ENCODE results near the gene VPS37B.
"Not testable (repeated sequence)": the region's sequence is repeated elsewhere in the genome, so short reads cannot be mapped to it uniquely, and the experiment has no call there.

Gene VPS37B, protein sequence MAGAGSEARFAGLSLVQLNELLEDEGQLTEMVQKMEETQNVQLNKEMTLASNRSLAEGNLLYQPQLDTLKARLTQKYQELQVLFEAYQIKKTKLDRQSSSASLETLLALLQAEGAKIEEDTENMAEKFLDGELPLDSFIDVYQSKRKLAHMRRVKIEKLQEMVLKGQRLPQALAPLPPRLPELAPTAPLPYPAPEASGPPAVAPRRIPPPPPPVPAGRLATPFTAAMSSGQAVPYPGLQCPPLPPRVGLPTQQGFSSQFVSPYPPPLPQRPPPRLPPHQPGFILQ

DNA sequence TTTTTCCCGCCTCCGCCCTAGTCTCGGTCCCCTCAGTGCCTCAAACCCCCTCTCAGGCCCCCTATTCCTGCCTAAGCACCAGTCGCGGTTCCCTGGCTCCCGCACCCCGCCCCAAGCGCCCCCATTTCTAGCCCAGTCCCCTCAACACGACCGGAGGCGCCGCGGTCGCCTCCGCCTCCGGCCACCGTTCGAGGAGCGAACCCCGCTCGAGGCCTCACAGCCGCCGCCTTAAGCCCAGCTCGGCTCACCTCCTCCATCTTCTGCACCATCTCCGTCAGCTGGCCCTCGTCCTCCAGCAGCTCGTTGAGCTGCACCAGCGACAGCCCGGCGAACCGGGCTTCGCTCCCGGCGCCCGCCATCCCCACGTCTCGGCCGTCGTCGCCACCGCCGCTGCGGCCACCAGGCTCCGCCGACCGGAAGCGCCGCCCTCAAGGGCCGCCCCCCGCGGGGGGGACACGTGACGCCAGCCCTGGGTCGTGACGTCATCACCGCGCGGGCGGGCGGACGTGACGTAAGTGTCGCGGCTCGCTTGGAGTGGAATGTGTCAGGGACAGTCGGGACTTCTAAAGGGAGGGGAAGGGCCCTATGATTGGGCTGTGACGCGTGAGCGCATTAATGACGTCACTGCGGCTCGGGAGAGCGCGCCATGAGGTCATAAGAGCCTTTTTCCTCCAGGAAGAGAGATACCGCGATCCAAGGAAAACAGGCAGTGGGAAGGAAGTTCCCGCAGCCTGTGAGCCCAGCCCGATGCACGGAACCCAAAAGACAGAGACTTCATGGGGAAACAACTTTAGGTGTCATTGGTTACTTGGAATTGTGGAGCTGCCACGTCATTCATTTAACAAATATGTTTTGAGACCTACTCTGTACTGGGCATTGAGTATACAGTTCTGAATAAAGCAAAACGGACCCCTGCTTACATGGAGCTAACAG lies at the start of gene VPS37B:
TSS of gene VPS37B (minus strand) at position 421 of the 933 bp plus-strand sequence. CDS start at position 359, 62 bp downstream.
- DNase-seq, result peak in 44 of 51 donors; percentile 27 to 86 (median 62)

DNA sequence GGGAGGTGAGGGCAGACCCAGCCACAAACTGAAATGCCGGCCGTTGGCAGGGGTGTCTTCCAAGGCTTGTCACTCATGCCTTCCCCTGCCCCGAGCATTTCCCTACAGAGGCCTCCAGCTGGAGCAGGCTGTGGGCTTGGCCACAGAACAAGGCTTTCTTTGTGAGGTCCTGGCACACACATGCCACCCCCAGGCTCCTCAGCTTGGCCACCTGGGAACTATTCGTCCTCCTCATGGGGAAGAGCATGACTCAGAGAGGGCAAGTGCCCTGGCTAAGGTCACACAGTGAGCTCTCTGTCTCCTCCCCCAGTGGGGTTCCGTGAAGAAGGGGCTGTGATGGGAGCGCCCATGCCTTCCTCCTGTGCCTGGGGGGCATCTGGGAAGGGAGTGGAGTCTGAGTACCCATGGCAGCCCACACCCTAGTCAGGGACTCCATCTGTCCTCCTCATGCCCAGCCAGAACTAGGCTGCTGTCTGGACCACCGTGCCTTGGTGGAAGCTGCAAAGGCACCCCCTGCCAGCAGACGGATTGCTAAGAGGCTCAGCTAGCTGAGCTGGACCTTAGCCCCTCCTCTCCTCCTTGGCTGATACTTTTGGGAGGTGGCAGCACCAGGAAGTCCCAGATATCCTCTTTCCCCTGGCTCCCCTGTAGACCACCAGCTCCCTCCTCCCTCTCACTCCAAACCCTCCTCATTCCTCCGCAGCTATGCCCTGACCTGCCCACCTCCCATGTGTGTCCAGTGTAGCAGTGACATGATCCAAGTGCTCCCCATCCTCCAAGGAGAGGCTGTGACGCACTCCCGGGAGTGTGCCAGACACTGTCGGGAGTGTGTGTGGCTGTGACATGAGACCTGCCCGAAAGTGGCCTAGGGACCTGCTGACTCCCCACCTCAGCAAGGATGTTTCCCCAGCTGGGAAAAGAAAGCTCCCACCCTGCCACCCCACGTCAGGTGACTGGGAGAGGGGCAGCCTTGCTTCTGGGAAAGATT lies 49.0 kb upstream of the VPS37B start:
- peak in 45 of 51 donors; percentile 16 to 92 (median 72) for DNase-seq

DNA sequence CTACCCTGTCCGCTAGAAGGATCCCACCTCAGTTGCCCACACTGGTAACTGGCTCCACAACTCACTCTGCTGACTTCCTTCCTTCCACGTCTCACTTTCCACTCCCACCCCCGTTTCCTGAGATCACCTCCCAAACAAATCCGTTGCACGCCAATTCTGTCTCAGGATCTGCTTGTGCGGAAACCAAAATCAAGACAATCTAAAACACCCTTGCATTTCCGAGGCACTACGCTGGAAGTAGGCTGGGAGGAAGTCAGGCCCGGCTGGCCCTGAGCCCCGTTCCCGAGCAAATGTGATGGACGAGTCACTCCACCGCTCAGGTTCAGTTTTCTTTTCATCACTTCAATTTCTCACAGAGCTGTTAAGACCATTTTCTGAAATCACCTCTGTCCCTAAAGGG lies 47.3 kb upstream of the VPS37B start:
- DNase-seq, result peak in 2 of 51 donors; percentile 4 to 6

DNA sequence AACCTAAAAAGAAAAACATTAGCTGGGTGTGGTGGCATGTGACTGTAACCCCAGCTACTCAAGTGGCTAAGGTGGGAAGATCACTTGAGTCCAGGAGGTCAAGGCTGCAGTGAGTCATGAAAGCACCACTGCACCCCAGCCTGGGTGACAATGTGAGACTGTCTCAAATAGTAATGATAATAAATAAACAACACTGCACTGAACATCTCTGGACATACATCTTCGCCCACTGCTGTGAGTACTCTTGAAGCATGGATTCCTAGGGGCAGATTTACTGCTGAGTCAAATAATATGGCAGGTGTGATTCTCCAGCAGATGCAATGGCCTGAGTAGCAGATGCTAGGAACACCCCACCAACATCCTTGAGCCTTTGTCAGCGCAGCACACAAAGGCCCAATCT lies 46.7 kb upstream of the VPS37B start:
- DNase-seq, result no peak

DNA sequence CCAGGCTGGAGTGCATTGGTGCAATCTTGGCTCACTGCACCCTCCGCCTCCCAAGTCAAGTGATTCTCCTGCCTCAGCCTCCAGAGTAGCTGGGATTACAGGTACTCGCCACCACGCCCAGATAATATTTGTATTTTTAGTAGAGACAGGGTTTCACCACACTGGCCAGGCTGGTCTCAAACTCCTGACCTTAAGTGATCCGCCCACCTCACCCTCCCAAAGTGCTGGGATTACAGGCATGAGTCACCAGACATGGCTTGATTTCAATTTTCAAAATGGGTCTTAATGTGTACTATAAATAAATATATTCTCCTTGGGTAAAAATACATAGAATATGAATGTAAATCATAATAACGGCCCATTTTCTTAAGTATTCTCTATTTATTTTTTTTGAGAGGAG lies 45.4 kb upstream of the VPS37B start:
- not testable (repeated sequence) for DNase-seq

DNA sequence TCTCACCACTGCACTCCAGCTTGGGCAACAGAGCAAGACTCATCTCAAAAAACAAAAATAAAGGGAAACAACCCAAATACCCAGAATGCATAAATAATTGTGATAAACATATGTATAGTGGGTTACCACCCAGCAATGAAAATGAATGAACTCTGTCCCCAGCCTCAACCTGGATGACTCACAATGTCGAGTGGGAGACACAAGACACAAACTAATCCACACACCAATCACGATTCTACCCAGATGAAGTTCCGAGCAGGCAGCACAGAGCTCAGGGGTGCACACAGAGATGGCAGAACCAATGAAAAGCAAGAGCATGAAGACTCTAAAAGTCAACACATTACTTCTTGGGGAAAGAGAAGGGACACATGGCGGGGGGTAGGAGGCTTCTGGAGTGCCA lies 43.2 kb upstream of the VPS37B start:
- DNase-seq, result no peak

DNA sequence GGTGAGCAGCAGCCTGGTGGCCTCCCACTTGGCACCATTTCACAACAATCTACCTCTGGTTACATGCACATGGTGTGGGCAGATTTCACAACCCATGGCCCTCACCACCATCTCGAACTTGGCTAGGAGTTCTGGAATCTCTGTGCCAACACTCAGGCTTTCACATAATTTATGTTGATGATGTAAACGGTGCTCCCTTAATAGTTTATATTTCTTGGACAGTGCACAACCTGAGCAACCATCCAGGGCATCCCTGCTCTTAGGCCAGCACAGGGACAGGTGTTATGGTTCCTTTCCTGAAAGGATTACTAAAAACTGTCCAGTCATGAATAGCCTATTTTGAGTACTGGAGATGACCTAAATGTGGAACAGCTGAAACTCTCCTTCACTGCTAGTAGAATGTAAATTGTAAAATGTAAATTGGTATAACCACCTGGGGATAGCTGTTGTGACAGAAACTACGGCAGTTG lies 41.7 kb upstream of the VPS37B start:
- no peak for DNase-seq

DNA sequence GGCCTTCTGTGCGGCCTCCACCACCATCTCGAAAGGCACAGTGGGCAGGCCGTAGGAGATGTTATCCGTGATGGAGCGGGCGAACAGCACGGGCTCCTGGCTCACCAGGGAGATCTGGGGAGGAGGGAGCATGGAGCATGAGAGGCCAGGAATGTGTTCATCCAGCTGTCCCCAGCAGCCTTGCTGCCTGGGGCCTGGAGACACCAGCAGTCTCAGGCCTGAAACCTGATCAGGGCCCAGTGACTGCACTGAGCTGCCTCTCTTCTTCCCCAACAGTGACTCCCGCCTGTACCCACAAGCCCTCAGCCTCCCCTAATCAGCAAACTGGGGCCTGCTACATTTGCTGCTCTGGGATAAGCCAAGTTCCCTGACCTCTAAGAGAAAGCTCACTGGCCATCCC lies 39.4 kb upstream of the VPS37B start:
- DNase-seq, result no peak

DNA sequence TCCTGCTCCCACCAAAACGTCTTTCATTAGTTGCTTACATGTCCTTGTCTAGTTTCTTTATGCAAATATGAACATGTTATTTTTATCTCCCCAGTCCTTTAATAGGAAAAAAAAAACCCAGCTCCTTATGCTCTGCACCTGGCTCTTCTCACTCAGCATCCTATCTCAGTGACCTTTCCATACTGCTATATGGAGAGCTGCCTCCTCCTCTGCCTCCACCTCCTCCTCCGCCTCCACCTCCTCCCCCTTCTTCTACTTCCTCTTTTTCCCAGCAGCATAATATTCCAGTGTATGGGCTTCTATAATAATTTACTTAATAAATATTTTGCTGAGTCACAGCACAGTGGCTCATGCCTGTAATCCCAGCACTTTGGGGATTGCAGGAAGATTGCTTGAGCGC lies 38.8 kb upstream of the VPS37B start:
- DNase-seq, result no peak

DNA sequence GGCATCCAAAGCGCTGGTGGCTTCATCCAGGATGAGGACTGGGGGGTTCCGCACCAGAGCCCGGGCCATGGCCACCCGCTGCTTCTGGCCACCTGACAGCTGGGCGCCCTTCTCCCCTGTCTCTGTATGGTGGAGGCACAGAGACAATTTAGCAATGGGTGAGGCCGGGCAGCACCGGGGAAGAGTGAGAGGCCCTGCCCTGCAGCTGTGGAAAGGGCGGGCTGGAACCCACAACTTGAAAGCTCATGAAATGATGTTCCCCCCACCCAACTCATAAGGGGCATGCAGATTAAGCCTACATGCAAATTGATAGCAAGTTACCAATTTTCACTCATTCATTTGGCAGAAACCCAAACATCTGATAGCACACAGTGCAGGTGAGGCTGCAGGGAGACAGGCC lies 36.3 kb upstream of the VPS37B start:
- DNase-seq, result no peak

DNA sequence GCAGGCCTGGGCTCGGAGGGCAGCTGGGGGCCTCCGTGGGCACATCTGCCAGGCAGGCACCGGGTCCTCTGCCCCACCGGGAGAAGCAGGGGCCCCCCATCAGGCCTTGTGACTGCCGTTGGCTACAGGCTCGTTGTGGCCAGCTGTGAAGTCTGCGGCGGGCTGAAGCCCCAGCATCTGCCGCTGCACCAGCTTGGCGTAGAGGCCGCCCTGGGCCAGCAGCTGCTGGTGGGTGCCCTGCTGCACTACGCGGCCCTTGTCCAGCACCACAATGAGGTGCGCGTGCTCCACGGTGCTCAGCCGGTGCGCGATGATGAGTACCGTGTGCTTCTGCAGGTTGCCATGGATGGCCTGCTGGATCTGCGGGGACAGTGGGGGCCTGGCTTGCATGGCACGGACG lies 33.9 kb upstream of the VPS37B start:
- no peak for DNase-seq

DNA sequence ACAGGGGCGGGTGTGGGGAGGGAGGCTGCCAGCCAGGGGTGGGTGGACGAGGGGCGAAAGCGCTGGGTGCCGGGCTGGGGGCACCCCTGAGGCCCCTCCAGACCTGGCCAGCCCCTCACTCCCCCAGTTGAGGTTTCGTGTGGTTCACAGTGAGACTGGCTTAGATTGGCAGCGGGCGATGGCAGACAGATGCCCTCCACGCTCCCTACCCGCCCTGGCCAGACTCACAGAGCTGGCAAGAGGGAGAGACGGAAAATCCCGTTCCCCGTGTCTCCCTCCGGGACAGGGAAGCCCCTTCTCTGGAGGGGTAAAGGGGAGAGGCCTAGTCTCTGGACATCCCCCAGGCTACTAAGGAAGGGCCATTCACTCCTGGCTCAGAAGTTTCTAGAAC lies 33.2 kb upstream of the VPS37B start:
- no peak for DNase-seq

DNA sequence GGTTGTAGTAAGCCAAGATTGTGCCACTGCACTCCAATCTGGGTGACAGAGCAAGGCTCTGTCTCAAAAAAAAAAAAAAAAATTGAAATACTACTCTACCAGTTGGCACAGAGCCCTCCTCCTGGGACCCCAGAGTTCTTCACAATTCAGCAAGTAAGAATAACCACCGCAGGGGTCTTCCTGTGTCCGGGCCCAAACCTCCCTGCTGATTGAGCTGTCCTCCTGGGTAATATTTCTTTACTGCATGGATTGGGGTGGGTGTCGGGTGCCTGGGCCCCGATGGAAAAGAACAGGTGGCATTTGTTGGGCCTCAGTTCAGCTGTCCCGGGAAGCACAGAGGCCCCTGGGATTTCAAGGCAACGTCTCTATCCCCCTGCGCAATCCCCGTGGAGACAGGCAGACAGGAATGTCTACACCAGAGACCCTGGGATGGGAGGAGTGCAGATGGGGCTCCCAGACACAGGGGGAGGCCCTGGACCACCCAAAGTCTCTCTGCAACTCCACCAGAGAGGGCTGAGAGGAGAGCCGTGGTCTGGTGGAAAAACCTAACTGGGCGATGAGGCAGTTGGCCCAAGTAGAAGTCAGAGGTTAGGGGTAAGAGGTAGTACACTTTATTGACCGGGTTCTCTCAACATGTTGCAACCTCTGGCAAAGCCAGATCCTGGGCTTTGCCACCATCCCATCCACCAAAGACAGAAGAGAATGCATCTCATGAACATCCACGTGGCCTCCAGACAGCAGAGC lies 32.7 kb upstream of the VPS37B start:
- DNase-seq, result no peak

DNA sequence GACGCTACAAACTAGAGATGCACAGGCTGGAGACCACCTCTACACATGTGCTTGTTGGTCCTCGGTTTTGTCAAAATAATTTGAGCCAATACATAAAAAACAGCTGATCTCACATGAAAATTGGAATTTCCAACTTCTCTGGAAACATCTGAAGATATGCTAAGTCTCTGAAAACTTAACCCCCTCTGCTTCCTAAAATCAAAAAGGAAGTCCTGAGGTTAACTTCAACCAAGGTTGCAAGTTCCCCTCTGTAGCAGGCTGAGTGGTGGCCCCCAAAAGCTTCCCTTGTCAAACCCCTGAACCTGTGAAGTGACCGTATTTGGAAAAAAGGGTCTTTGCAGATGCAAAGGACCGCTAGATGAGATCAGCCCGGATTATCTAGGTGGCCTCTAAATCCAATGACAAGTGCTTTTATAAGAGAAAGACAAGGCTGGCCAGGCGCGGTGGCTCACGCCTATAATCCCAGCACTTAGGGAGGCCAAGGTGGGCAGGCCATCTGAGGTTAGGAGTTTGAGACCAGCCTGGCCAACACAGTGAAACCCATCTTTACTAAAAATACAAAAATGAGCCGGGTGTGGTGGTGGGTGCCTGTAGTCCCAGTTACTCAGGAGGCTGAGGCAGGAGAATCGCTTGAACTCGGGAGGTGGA lies 32.0 kb upstream of the VPS37B start:
- DNase-seq, result no peak

DNA sequence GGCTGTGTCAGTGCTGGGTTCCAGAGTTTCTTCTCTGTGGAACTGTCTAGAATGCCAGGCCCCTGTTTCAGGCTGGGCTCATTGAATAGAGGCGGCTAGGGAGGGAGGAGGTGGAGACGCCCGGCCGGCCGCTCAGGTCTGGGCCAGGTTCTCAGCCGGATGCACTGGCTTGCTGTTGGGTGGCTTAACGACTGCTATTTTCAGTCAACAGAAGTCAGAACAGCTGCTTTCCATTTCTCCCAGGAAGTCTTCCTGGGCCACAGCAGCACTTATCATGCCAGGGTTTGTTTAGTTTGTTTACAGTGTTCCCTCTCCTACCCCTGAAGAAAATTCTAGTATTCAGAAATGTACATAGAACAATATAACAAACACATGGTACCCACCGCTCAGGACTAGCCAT lies 26.0 kb upstream of the VPS37B start:
- no peak for DNase-seq

DNA sequence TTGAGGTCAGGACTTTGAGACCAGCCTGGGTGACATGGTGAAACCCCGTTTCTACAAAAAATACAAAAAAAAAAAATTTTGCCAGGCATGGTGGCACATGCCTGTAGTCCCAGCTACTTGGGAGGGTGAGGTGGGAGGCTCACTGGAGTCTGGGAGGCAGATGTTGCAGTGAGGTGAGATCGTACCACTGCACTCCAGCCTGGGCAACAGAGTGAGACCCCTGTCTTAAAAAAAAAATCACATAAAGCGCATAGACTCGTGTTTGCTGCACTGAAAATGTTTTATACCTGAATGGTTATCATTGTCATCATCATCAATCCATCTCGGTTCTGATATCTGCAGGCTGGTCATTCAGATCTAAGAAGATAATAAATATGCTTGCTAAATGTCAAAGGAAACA lies 24.8 kb upstream of the VPS37B start:
- DNase-seq, result no peak

DNA sequence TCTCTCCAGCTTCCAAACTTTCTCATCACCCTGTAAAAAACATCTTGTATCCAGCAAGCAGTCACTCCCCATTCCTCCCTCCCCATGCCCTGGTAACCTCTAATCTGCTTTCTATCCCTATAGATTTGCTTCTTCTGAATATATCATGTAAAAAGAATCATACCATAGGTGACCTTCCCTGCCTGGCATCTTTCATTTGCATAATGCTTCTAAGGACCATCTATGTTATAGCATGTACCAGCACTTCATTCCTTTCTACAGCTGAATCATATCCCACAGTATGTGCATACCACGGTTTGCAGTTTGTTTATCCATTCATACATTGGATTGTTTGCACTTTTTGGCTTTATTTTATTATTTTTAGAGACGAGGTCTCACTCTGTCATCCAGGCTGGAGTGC lies 22.9 kb upstream of the VPS37B start:
- no peak for DNase-seq

DNA sequence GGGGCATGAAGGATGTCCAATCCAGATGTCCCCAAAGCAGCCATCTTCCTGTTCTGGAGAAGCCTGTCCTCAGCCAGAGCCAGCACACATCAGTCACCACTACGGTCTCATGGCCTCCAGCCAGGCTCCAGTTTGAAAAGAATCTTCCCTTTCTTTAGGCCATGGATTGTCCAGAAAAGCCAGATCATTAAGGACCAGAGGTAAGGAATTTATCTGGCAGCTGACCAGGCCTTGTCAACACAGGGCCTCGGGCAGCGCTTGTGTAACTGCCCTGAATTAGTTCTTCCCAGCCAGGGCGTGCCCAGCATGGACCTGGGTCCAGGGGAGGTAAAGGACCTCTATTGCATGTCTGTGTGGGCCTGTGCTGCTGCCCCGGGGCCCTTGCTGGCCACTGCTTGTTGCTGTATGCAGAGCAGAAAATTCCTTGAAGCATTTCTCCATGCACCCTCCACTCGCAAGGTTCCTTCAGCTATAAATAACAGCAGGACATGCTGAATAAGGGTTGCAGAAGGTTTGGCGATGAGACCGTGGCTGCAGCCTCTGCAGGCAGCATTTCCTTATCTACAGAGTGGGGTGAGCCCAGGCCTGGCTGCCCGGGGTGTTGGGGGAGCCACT lies 21.7 kb upstream of the VPS37B start:
- peak in 6 of 51 donors; percentile 4 to 17 (median 8) for DNase-seq

DNA sequence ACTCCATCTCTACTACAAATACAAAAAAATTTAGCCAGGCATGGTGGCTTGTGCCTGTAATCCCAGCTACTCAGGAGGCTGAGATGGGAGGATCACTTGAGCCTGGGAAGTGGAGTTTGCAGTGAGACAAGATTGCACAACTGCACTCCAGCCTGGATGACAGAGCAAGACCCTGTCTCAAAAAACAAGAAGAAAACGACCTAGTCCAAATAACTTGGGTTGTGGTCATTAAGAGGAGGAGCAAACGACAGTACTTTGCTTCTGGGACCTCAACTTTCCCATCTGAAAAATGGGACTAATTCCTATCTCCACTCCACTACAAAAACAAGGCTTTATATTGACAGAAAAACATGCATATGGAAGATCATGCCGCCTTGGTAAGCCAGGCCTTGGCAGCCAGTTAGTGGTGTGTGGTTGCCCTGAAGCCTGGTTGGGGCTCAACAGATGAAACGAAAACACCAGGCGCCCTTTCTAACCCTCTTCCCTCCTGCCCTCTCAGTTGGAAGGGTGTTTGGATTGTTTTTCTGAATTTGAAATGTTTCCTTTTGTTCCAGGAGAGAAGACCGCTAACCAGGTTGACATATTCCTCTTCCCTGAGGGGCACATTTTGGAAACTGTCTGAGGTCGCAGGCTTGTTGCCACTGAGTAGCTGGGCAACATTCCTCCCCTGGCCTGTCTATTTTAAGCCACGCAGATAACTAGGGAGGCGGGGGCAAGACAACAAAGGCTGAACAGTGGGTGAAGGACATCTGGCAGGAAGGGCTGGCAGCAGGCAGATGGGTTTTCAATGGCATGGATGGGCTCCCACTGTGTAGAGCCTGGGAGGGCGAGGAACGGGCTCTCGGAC lies 13.7 kb upstream of the VPS37B start:
- DNase-seq, result peak in 31 of 51 donors; percentile 13 to 80 (median 49)

All from hypothalamus (tissue), 51 donors.